Measurements from ENCODE around the gene NMRAL1.

NMRAL1 gene

DNA sequence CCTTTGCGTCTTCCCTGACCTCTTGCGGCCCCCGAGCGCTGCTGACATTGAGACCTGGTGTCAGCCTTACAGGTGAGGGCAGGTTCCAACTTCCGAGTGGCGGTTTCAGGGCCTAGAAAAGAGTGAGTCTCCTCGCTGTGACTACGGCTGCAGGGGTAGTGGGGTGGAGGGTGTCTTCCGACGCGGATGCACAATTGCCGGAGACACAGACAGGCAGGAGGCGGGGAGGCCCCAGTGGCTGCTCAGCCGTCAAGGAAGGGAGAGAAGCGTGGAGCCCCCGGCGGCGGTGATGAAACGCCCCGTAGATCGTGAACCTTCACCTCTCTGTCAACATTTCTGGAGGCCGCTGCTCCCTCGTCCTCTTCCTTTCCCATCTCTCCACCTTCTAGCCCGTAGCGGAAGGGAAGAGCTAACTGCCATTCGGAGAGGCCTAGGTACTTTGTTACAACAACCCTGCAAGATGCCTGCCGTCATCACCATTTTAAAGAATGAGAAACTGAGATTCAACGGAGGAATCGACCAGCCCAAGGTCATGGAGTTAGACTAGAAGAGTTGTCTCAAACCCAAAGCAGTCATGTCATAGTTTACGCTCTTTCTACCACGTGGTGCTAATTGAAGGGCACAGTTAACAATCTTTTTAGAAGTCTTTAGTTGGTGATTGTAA, 48.3 kb downstream of the NMRAL1 start:
- DNase-seq (ENCODE audit: low spot score), result no peak

- peak; percentile 94 for DNase-seq (ENCODE audit: low spot score)
Measured at GRCh38 chr16:4425378-4426020, 48.9 kb downstream of the NMRAL1 start, which contains the start of gene DNAJA3. TSS of gene DNAJA3 (plus strand) at chr16:4425868. CDS start at chr16:4425882, 14 bp downstream.

DNA sequence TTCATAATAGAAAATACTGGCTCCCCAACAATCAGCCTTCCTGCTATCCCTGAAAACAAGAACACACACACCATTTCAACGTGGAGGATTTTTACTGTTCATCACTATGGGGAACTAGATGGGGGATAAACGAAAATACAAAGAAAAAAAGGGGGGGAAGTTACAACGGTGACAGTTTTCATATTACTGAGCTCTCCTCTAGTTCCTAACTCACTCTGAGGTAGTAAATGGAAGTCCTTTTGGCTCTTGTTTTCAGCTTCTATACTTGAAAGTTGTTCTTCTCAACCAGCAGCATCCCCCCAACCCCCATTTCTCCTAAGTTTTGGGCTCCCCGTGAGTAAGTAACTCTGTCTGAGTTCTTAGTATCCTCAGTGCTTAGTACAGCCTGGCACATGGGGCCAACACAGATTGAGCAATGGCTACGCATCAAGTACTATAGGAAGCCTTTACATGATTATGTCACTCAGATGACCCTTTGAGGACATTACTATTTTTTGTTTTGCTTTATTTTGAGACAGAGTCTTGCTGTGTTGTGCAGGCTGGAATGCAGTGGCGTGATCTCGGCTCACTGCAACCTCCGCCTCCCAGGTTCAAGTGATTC, 53.8 kb downstream of the NMRAL1 start:
- DNase-seq (ENCODE audit: low spot score), result no peak

GRCh38 chr16:4419402-4419959, 54.9 kb downstream of the NMRAL1 start:
- no peak for DNase-seq (ENCODE audit: low spot score)

- DNase-seq (ENCODE audit: low spot score), result peak; percentile 91
Measured at GRCh38 chr16:4416200-4417032, 58.0 kb downstream of the NMRAL1 start, which contains the start of gene CORO7. TSS of gene CORO7 (minus strand) at chr16:4416596. CDS start at chr16:4416518, 78 bp downstream.

DNA sequence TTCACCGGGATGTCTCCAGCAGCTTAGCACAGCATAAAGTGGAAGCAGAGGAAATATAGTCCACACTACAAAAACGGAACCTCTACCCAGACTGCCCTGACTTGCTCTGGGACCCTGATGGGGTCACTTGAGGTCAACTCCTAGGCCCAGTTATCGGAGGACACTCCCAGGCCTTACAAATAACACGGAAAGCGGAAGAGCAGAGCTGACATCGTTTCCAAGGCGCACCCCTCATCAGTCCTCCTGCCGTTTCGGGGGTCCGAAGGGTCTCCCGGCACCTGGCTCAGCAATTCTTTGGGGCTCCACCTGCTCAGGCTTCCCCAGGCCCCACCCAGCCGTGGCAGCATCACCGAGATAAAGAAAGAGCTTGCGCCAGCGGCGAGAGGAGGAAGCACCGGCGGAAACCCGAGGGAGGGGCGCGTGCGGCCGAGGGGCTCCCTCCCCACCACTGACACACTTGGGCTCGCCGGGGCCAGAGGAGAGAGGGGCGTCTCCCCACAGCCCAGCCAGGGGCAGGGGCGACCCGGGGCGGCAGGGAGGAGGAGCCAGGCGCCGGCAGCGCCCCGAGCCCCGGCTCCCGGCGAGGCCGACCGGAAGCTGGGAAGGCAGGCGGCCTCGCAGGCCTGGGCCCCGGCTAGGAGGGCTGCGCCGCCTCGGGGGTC, 58.8 kb downstream of the NMRAL1 start:
- DNase-seq (ENCODE audit: low spot score), result peak; percentile 49

DNA sequence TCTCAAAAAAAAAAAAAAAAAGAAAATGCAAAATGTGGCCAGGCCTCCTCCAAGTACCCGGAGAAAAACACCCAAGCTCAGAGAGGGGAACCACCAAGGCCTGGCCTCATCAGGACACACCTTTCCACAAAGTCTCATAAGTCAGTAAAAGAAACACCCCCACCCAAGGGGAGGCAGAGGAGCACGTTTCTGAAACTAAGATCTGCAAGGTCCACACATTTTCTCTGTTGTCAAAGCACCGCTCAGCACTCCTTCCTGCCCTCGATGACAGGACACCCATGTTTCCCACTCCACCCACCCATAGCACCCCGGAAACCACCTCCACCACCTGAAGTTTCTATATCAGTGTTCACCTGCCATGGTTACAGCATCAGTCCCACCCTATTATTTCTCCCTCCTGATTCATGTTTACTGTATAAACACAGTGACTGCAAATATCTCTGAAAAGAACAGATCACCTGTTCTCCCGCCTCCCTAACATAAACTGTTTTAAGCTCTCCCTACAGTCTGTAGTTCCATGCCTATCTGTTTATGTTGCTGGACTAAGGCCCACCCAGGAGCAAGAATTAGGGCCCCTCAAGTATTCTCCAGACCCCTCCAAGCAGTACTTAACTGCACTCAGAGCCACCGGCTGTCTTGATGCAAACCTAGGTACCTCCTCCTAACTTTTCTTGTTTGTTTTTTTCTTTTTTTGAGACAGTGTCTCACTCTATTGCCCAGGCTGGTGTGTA, 60.1 kb downstream of the NMRAL1 start:
- no peak for DNase-seq (ENCODE audit: low spot score)

DNA sequence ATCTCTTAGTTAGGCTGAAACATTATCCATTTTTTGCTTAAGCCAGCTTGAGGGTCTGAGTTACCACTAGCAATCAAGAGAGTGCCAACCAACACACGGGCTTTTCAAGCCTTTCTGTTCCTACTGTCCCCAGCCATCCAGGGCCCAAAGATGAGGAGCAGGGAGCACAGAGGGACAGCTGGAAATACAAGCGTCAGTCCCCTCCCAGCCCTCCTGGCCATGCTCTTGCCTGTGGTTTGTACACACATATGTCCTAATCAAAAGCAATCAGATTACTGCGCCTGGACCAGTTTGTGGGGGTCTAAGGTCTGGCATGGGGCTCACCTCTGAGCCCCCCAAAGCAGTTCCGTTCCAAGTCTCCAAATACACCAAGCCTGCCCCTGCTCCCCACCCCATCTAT, 61.6 kb downstream of the NMRAL1 start:
- DNase-seq (ENCODE audit: low spot score), result no peak

DNA sequence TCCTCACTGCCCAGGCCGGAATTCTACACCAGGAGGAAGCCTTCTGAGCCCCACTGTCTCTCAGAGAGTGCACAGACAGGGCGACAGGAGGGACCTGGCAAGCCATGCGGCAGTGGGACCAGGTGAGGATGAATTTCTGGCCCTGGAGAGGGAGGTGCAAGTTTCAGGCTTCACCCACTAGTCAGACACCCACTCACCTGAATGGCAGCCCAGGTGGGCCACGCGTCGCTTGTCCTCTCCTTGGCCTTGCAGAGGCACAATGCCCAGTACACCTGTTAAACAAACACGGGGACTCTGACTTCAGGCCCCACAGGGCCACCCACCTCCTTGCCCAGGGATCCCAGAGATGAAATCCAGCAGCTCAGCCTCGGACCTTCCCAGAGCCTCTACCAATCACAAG, 62.3 kb downstream of the NMRAL1 start:
- no peak for DNase-seq (ENCODE audit: low spot score)

Measured in kidney tubule cell (primary cell).